BJ (cell line): Measurements from ENCODE around the gene RIN2. TPM values are rescaled to one million over a fixed set of nuclear protein-coding genes. Genes with fewer than 3 reads are reported as not detected.

Source experiments
- CTCF ChIA-PET: fragments of 350-600 bp; formaldehyde crosslinking; extraction: SDS; loops from one replicate; lab custom pipeline; 2021; ENCODE audit warnings: antibody characterized with exemption, inconsistent platforms; lab: Yijun Ruan, JAX
- POLR2A ChIA-PET: fragments of 300-600 bp; sonication (Branson Sonifier 250); formaldehyde crosslinking; extraction: SDS; loops from one replicate; lab custom pipeline; 2021; ENCODE audit warnings: antibody characterized with exemption; lab: Charles Lee
- DNase-seq: peaks from one replicate; pipeline ENCODE4 v3.0.0-alpha.2; 2011; ENCODE audit warnings: low read depth
- H3K27me3 ChIP-seq: 2 replicates; pipeline ENCODE4 v1.6.0; 2011; ENCODE audit warnings: low read length; ENCODE audit not compliant: control insufficient read depth, insufficient read depth
- H3K36me3 ChIP-seq: 2 replicates; pipeline ENCODE4 v1.5.1; 2011; ENCODE audit warnings: low read length; ENCODE audit not compliant: control insufficient read depth, insufficient read depth
- H3K4me3 ChIP-seq: 2 replicates; pipeline ENCODE4 v1.5.1; 2011; ENCODE audit warnings: low read depth, mild to moderate bottlenecking, control low read depth, low read length
- CTCF ChIP-seq: IDR thresholded peaks from 2 replicates; pipeline ENCODE4 v1.5.1; 2011; ENCODE audit warnings: low read depth, mild to moderate bottlenecking, control low read depth, inconsistent platforms, low read length, moderate library complexity; ENCODE audit not compliant: insufficient read depth
- polyA plus RNA-seq: library from polyadenylated mRNA; depleted of rRNA; stranded (reverse); fragments of >200 nt; gene quantifications from 2 replicates; pipeline ENCODE4 v1.2.3, GENCODE V29; 2011

Gene RIN2
- polyA plus RNA-seq, 1 experiment, result 25.2 TPM

- Histone ChIP-seq H3K27me3 (no peaks in the 10 kb centered on the region), H3K36me3 (no peaks in the 10 kb centered on the region), H3K4me3 (no peak overlapping the region)
- CTCF ChIA-PET, result no interaction called here
- no peak for DNase-seq
- POLR2A ChIA-PET, result no interaction called here
- no peak for TF ChIP-seq CTCF
Measured at GRCh38 chr20:19761326-19761725, 3.3 kb downstream of the RIN2 start.

GRCh38 chr20:19761841-19762240, 3.8 kb downstream of the RIN2 start:
- ChIA-PET POLR2A (no interaction called here), CTCF (no interaction called here)
- no peak for TF ChIP-seq CTCF
- no peaks in the 10 kb centered on the region for H3K27me3 ChIP-seq
- DNase-seq, result no peak
- no peaks in the 10 kb centered on the region for H3K36me3 ChIP-seq
- no peak overlapping the region for H3K4me3 ChIP-seq

GRCh38 chr20:19764207-19764606, 6.1 kb downstream of the RIN2 start:
- Histone ChIP-seq H3K27me3 (no peaks in the 10 kb centered on the region), H3K36me3 (peaks cover 1% of the 10 kb centered on the region; the same call in 1 of the 2 replicates), H3K4me3 (no peak overlapping the region)
- ChIA-PET POLR2A (interaction anchor here (0.6 kb wide), 1 partner anchor 1240 kb away, joined by 4 read pairs; no protein-coding TSS in a partner anchor), CTCF (interaction anchor here (2.2 kb wide), 1 partner anchor 9 kb away, joined by 7 read pairs; no protein-coding TSS in a partner anchor)
- no peak for DNase-seq
- no peak for TF ChIP-seq CTCF

GRCh38 chr20:19765266-19765665, 7.2 kb downstream of the RIN2 start:
- no peak overlapping the region for H3K4me3 ChIP-seq
- no peaks in the 10 kb centered on the region for H3K27me3 ChIP-seq
- H3K36me3 ChIP-seq, result peaks cover 1% of the 10 kb centered on the region; the same call in 1 of the 2 replicates
- ChIA-PET CTCF (interaction anchor here (2.2 kb wide), 1 partner anchor 8 kb away, joined by 7 read pairs; no protein-coding TSS in a partner anchor), POLR2A (no interaction called here)
- no peak for TF ChIP-seq CTCF
- DNase-seq, result no peak

- ChIA-PET CTCF (no interaction called here), POLR2A (no interaction called here)
- no peaks in the 10 kb centered on the region for H3K27me3 ChIP-seq
- peaks cover 1% of the 10 kb centered on the region; the same call in 1 of the 2 replicates for H3K36me3 ChIP-seq
- TF ChIP-seq CTCF, result no peak
- no peak overlapping the region for H3K4me3 ChIP-seq
- no peak for DNase-seq
Measured at GRCh38 chr20:19765913-19766312, 7.9 kb downstream of the RIN2 start.
